Naive thymus-derived CD4-positive, alpha-beta T cell (primary cell): ENCODE measurements around the gene ITGA6. TPM values are rescaled to one million over a fixed set of nuclear protein-coding genes. Genes with fewer than 3 reads are reported as not detected.

Experiments used
- ATAC-seq: fragments of 150-1000 bp; cut with Tn5 transposase; 2 replicates; pipeline ENCODE4 v1.10.0; 2021; ENCODE audit warnings: mild to moderate bottlenecking, moderate library complexity
- CTCF ChIA-PET: fragments of 350-600 bp; sonication (Branson Sonifier 250); formaldehyde crosslinking; loops from one replicate; lab custom pipeline; 2021; ENCODE audit warnings: antibody characterized with exemption; lab: Charles Lee
- POLR2A ChIA-PET: fragments of 350-600 bp; sonication (Branson Sonifier 250); formaldehyde crosslinking; loops from one replicate; lab custom pipeline; 2021; ENCODE audit warnings: antibody characterized with exemption, inconsistent platforms; lab: Charles Lee
- DNase-seq, 9 donors: peaks; one replicate each; pipeline versions ENCODE4 v3.0.0 to v3.0.0-alpha.2; 2020 to 2022; ENCODE audit warnings: mixed read lengths in 1 of 9
- H3K27ac ChIP-seq: one replicate; pipeline ENCODE4 v1.7.0; 2013; ENCODE audit warnings: mild to moderate bottlenecking, low read depth, low read length, moderate library complexity
- H3K27me3 ChIP-seq, 2 donors: one replicate each; pipeline ENCODE4 v1.7.0; 2013; ENCODE audit warnings: low read length in 2 of 2, mild to moderate bottlenecking in 2 of 2, moderate library complexity in 2 of 2; ENCODE audit not compliant: control insufficient read depth in 2 of 2, insufficient read depth in 2 of 2
- H3K36me3 ChIP-seq, 3 experiments: 1 replicate in 2 of 3; 2 replicates in 1 of 3; pipeline ENCODE4 v1.7.0; 2013; ENCODE audit warnings: low read length in 3 of 3, mild to moderate bottlenecking in 3 of 3, moderate library complexity in 1 of 3; ENCODE audit not compliant: insufficient read depth in 3 of 3, control insufficient read depth in 2 of 3
- H3K4me1 ChIP-seq, 2 donors: one replicate each; pipeline ENCODE4 v1.7.0; 2013; ENCODE audit warnings: low read length in 2 of 2, mild to moderate bottlenecking in 2 of 2, moderate library complexity in 1 of 2; ENCODE audit not compliant: control insufficient read depth in 2 of 2, insufficient read depth in 2 of 2
- H3K4me3 ChIP-seq: 2 replicates; pipeline ENCODE4 v1.7.0; 2013; ENCODE audit warnings: mild to moderate bottlenecking, low read length
- H3K9me3 ChIP-seq, 3 experiments: 1 replicate in 2 of 3; 2 replicates in 1 of 3; pipeline ENCODE4 v1.7.0; 2013; ENCODE audit warnings: low read length in 3 of 3; ENCODE audit not compliant: control insufficient read depth in 2 of 3
- H3K27ac Mint-ChIP-seq, 9 donors: one replicate each; pipeline ENCODE4 v1.8.0; 2020 to 2022; ENCODE audit warnings: mixed read lengths in 9 of 9, mild to moderate bottlenecking in 8 of 9, moderate library complexity in 5 of 9, inconsistent platforms in 2 of 9
- H3K27me3 Mint-ChIP-seq, 5 donors: one replicate each; pipeline ENCODE4 v1.8.0; 2021 to 2022; ENCODE audit warnings: mixed read lengths in 5 of 5, mild to moderate bottlenecking in 1 of 5
- H3K36me3 Mint-ChIP-seq, 5 donors: one replicate each; pipeline ENCODE4 v1.8.0; 2020 to 2022; ENCODE audit warnings: mixed read lengths in 5 of 5, mild to moderate bottlenecking in 3 of 5, inconsistent platforms in 1 of 5
- H3K4me1 Mint-ChIP-seq, 7 donors: one replicate each; pipeline ENCODE4 v1.8.0; 2020 to 2022; ENCODE audit warnings: mixed read lengths in 7 of 7, mild to moderate bottlenecking in 3 of 7, inconsistent platforms in 1 of 7
- H3K4me3 Mint-ChIP-seq, 10 donors: one replicate each; pipeline ENCODE4 v1.8.0; 2020 to 2022; ENCODE audit warnings: mild to moderate bottlenecking in 10 of 10, mixed read lengths in 10 of 10, moderate library complexity in 6 of 10, inconsistent platforms in 2 of 10
- H3K9me3 Mint-ChIP-seq, 11 donors: one replicate each; pipeline ENCODE4 v1.8.0; 2020 to 2022; ENCODE audit warnings: mixed read lengths in 11 of 11, mild to moderate bottlenecking in 4 of 11, inconsistent platforms in 1 of 11, moderate library complexity in 1 of 11
- intact Hi-C, 2 donors: fragments of 100-400 bp; cut with micrococcal nuclease; formaldehyde crosslinking; loops; one replicate each; pipeline ENCODE4 v1.15.1; 2023
- polyA plus RNA-seq, 2 donors: library from polyadenylated mRNA; unstranded; fragments of 300-500 nt; fragmentation: Illumina TruSeq; gene quantifications; one replicate each; pipeline ENCODE4 v1.2.3, GENCODE V29; 2021
- total RNA-seq, 6 experiments: library from RNA in 5 of 6; stranded (reverse) in 5 of 6; gene quantifications; 1 replicate in 5 of 6; 2 replicates in 1 of 6; pipeline ENCODE4 v1.2.3 and lab custom pipeline; 2021 to 2026

The ITGA6 gene
- total and polyA plus RNA-seq, 7 experiments from 2014 or later = 13.1 to 179 (median 132) TPM

DNA sequence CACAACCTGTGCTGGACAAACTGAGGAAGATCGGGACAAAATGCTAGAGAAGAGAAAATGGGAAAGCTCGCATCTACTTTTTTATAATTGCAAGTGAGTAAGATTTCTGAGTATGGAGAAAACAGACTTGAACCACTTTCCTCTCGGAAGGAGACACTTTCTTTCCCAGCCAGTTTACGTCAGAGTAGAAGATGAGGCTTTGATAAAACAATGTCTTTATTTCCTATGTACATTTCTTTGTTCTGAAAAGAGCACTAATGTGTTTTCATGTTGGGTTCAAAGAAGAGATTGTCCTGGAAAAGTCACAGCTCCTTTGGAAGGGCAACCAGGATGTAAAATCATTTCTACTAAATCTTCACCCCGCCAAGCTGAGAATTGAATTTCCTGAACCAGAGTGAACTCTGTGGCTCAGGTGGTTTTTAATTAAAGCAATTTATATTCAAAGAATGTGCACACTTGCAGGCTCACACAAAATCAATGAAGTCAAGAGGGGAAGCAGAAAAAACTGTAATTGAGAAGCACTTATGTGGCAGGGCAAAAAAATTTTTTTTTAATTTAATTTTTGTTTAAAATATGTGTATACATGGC lies 23.4 kb upstream of the ITGA6 start:
- no peaks in the 10 kb centered on the region for H3K27me3 ChIP-seq
- Mint-ChIP-seq H3K27ac (no peak overlapping the region), H3K4me1 (peaks cover 0 to 13% (median 2%) of the 10 kb centered on the region in 7 donors), H3K9me3 (peaks cover 0 to 4% (median 0%) of the 10 kb centered on the region in 11 donors), H3K36me3 (no peaks in the 10 kb centered on the region), H3K27me3 (peaks cover 0 to 19% (median 0%) of the 10 kb centered on the region in 5 donors), H3K4me3 (no peak overlapping the region)
- DNase-seq (no peak), ATAC-seq (no peak)
- H3K9me3 ChIP-seq = no peaks in the 10 kb centered on the region
- H3K27ac ChIP-seq = no peak overlapping the region
- H3K4me1 ChIP-seq = no peaks in the 10 kb centered on the region
- no peaks in the 10 kb centered on the region for H3K36me3 ChIP-seq
- intact Hi-C loops = no loop called here
- ChIA-PET POLR2A (no interaction called here), CTCF (no interaction called here)
- H3K4me3 ChIP-seq = no peak overlapping the region

DNA sequence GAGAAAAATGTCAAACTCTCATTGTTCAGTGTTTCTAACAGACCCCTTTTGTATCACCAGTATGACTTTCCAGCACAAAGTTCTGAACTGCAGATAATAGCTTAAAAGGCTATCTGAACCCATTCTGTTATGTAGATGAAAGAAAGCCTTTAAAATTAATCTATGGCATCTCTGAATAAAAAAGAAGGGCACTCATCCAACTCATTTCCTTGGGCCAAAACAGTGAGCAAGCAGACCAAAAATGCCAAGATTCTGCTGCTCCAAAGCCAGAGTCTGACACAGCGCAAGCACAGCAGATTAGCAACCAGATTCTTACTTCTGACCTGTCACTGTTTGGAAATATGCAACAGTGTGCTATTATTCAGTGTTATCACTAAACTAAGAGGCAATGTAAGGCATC lies 22.6 kb upstream of the ITGA6 start:
- Histone ChIP-seq H3K9me3 (no peaks in the 10 kb centered on the region), H3K4me1 (no peaks in the 10 kb centered on the region), H3K4me3 (no peak overlapping the region), H3K27me3 (no peaks in the 10 kb centered on the region), H3K36me3 (no peaks in the 10 kb centered on the region), H3K27ac (no peak overlapping the region)
- Mint-ChIP-seq H3K36me3 (no peaks in the 10 kb centered on the region), H3K4me1 (peaks cover 0 to 13% (median 2%) of the 10 kb centered on the region in 7 donors), H3K27me3 (peaks cover 0 to 25% (median 0%) of the 10 kb centered on the region in 5 donors), H3K27ac (no peak overlapping the region), H3K9me3 (peaks cover 0 to 4% (median 0%) of the 10 kb centered on the region in 11 donors), H3K4me3 (no peak overlapping the region)
- intact Hi-C loops = no loop called here
- POLR2A ChIA-PET = no interaction called here
- DNase-seq (no peak), ATAC-seq (no peak)
- CTCF ChIA-PET = no interaction called here

DNA sequence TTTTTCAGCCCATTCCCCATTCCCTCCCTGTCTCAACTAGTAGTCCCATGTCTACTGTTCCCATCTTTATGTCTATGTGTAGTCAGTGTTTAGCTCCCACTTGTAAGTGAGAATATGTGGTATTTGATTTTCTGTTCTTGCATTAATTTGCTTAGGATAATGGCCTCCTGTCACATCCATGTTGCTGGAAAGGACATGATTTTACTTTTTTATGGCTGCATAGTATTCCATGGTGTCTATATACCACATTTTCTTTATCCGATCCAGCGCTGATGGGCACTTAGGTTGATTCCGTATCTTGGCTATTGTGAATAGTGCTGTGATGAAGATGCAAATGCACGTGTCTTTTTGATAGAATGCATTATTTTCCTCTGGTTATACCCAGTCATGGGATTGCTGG lies 21.7 kb upstream of the ITGA6 start:
- CTCF ChIA-PET = no interaction called here
- Mint-ChIP-seq H3K4me3 (no peak overlapping the region), H3K4me1 (peaks cover 0 to 10% (median 2%) of the 10 kb centered on the region in 7 donors), H3K36me3 (no peaks in the 10 kb centered on the region), H3K27me3 (peaks cover 0 to 25% (median 0%) of the 10 kb centered on the region in 5 donors), H3K9me3 (peaks cover 0 to 4% (median 0%) of the 10 kb centered on the region in 11 donors), H3K27ac (no peak overlapping the region)
- Histone ChIP-seq H3K9me3 (no peaks in the 10 kb centered on the region), H3K4me3 (no peak overlapping the region), H3K27me3 (no peaks in the 10 kb centered on the region), H3K36me3 (no peaks in the 10 kb centered on the region), H3K4me1 (no peaks in the 10 kb centered on the region), H3K27ac (no peak overlapping the region)
- ATAC-seq = no peak
- no peak for DNase-seq
- intact Hi-C loops = no loop called here
- POLR2A ChIA-PET = no interaction called here

DNA sequence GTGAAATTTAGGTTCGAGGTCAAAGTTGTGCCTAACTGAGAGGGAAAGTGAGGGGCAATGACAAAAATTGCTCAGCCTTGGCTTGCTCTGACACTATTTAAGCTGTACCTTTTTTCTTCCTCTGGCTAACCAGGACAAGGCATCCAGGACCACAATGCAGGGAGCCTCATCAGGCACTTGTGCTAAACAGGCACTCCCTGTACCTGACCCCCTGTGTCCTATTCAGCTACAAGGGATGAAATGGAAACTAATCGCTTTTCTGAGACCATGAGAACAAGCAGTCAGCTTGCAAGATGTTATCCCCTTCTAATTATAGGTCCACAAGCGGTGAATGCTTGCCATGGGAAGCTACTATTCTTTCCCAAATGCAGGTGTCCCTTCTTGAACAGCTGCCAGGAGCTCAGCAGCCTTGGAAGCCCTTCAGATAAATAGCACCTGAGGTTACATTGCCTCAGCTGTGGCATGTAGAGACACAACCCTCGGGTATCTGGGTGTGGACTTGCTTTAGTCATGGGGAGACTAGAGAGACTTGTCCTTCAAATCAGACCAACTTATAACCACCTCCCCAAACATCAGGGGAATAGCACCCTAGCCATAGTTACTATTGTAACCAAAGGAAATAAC lies 19.1 kb upstream of the ITGA6 start:
- no peak overlapping the region for H3K27ac Mint-ChIP-seq
- intact Hi-C loops = no loop called here
- H3K4me3 Mint-ChIP-seq = no peak overlapping the region
- no peaks in the 10 kb centered on the region for H3K36me3 ChIP-seq
- no peaks in the 10 kb centered on the region for H3K9me3 ChIP-seq
- H3K4me1 Mint-ChIP-seq = peaks cover 0 to 7% (median 0%) of the 10 kb centered on the region in 7 donors
- H3K36me3 Mint-ChIP-seq = no peaks in the 10 kb centered on the region
- no peaks in the 10 kb centered on the region for H3K27me3 ChIP-seq
- H3K27me3 Mint-ChIP-seq = peaks cover 0 to 31% (median 0%) of the 10 kb centered on the region in 5 donors
- CTCF ChIA-PET = no interaction called here
- H3K4me1 ChIP-seq = no peaks in the 10 kb centered on the region
- DNase-seq (no peak), ATAC-seq (no peak)
- no peak overlapping the region for H3K27ac ChIP-seq
- H3K4me3 ChIP-seq = no peak overlapping the region
- H3K9me3 Mint-ChIP-seq = peaks cover 0 to 4% (median 0%) of the 10 kb centered on the region in 11 donors
- POLR2A ChIA-PET = no interaction called here

DNA sequence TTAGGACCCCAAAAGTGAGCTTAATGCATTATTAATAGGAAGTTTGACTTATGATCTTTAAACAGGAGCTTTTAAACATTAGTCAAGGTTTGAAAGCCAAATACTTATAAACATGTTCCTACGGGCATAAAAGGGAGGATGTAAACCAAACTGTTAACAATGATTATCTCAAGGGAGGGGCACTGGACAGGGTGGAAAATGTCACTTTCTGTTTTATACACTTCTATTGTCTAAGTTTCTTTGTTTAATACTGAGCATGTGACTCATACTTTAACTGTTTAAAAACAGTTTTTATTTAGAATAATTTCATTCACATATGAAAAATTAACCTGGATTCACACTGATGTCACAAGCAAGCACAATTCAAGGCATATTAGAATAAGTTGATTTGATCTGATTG lies 18.3 kb upstream of the ITGA6 start:
- ATAC-seq = no peak
- peaks cover 0 to 31% (median 0%) of the 10 kb centered on the region in 5 donors for H3K27me3 Mint-ChIP-seq
- Histone ChIP-seq H3K4me1 (no peaks in the 10 kb centered on the region), H3K27me3 (no peaks in the 10 kb centered on the region), H3K36me3 (no peaks in the 10 kb centered on the region), H3K4me3 (no peak overlapping the region), H3K9me3 (no peaks in the 10 kb centered on the region), H3K27ac (no peak overlapping the region)
- H3K4me3 Mint-ChIP-seq = no peak overlapping the region
- H3K27ac Mint-ChIP-seq = no peak overlapping the region
- CTCF ChIA-PET = interaction anchor here (0.6 kb wide), 1 partner anchor 40 kb away, joined by 3 read pairs; no protein-coding TSS in a partner anchor
- peaks cover 0 to 4% (median 0%) of the 10 kb centered on the region in 11 donors for H3K9me3 Mint-ChIP-seq
- H3K36me3 Mint-ChIP-seq = no peaks in the 10 kb centered on the region
- intact Hi-C loops = no loop called here
- no peak for DNase-seq
- POLR2A ChIA-PET = no interaction called here
- peaks cover 0 to 2% (median 0%) of the 10 kb centered on the region in 7 donors for H3K4me1 Mint-ChIP-seq

DNA sequence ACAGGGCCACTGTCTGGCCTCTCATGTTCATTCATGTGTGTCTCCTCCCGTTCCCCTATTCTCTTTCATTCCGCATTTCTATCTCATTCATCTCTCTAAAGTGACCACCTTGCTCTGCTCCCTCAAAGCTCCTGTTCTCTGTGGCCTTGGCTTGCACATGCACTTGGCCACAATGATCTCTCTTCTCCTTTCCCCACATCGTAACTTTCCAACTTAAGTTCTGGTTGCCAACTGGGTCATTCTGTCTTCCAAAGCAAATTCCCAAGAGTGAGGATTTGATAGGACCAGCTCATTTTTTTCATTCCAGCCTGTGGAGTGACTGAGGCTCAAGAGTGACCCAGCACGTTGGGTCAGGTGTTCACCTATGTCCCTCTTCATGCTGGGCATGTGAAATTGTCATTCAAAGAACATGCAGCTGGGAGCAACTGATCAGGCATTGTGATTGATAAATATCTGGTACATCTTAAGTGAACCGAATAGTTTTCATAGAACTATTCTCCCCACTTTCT lies 14.3 kb upstream of the ITGA6 start:
- Mint-ChIP-seq H3K27ac (peak overlapping the region in 1 of 9 donors; percentile 15), H3K9me3 (peaks cover 0 to 2% (median 0%) of the 10 kb centered on the region in 11 donors), H3K4me1 (no peaks in the 10 kb centered on the region), H3K27me3 (peaks cover 0 to 27% (median 0%) of the 10 kb centered on the region in 5 donors), H3K4me3 (no peak overlapping the region), H3K36me3 (no peaks in the 10 kb centered on the region)
- no peaks in the 10 kb centered on the region for H3K9me3 ChIP-seq
- POLR2A ChIA-PET = interaction anchor here (0.6 kb wide), 1 partner anchor 509 kb away, joined by 3 read pairs; no protein-coding TSS in a partner anchor
- CTCF ChIA-PET = no interaction called here
- DNase-seq (no peak), ATAC-seq (no peak)
- H3K27ac ChIP-seq = no peak overlapping the region
- no peaks in the 10 kb centered on the region for H3K4me1 ChIP-seq
- H3K4me3 ChIP-seq = no peak overlapping the region
- no peaks in the 10 kb centered on the region for H3K36me3 ChIP-seq
- no peaks in the 10 kb centered on the region for H3K27me3 ChIP-seq
- intact Hi-C loops = no loop called here
